Astrocyte (in vitro differentiated cells and primary cell): ENCODE results near the gene CYP2E1. TPM values are rescaled to one million over a fixed set of nuclear protein-coding genes. Genes with fewer than 3 reads are reported as not detected.

Experiments
- DNase-seq: peaks from one replicate; pipeline ENCODE4 v3.0.0-alpha.2; 2010; ENCODE audit warnings: low read depth
- FAIRE-seq: peaks from 2 replicates; lab custom pipeline; 2011; peaks lifted over from hg19 to GRCh38; lab: Jason Lieb, UNC
- H2AFZ ChIP-seq: 2 replicates; pipeline ENCODE4 v1.6.0; 2012; ENCODE audit warnings: low read depth, low read length, inconsistent platforms
- H3K27ac ChIP-seq: 2 replicates; pipeline ENCODE4 v1.5.1; 2011; ENCODE audit warnings: low read depth, low read length, inconsistent platforms
- H3K27me3 ChIP-seq: 2 replicates; pipeline ENCODE4 v1.6.0; 2011; ENCODE audit warnings: low read length, inconsistent platforms; ENCODE audit not compliant: insufficient read depth
- H3K36me3 ChIP-seq: 2 replicates; pipeline ENCODE4 v1.5.1; 2011; ENCODE audit warnings: low read length, inconsistent platforms; ENCODE audit not compliant: insufficient read depth
- H3K4me1 ChIP-seq: 2 replicates; pipeline ENCODE4 v1.5.1; 2011; ENCODE audit warnings: low read length, inconsistent platforms; ENCODE audit not compliant: insufficient read depth
- H3K4me2 ChIP-seq: 2 replicates; pipeline ENCODE4 v1.6.0; 2012; ENCODE audit warnings: low read length, inconsistent platforms
- H3K4me3 ChIP-seq: 2 replicates; pipeline ENCODE4 v1.5.1; 2011; ENCODE audit warnings: low read depth, mild to moderate bottlenecking, low read length, inconsistent platforms; ENCODE audit not compliant: insufficient read depth
- H3K79me2 ChIP-seq: 2 replicates; pipeline ENCODE4 v1.6.0; 2012; ENCODE audit warnings: mild to moderate bottlenecking, low read length, inconsistent platforms; ENCODE audit not compliant: insufficient read depth
- H3K9ac ChIP-seq: 2 replicates; pipeline ENCODE4 v1.6.0; 2012; ENCODE audit warnings: mild to moderate bottlenecking, low read length, inconsistent platforms
- H3K9me3 ChIP-seq: 2 replicates; pipeline ENCODE4 v1.5.1; 2012; ENCODE audit warnings: low read depth, mild to moderate bottlenecking, low read length, inconsistent platforms; ENCODE audit not compliant: insufficient read depth
- H4K20me1 ChIP-seq: 2 replicates; pipeline ENCODE4 v1.6.0; 2012; ENCODE audit warnings: low read length, inconsistent platforms; ENCODE audit not compliant: insufficient read depth
- H3K27ac Mint-ChIP-seq: one replicate; pipeline ENCODE4 v1.8.0; 2021; ENCODE audit warnings: mild to moderate bottlenecking, mixed read lengths; ENCODE audit not compliant: unreplicated experiment
- H3K27me3 Mint-ChIP-seq: one replicate; pipeline ENCODE4 v1.8.0; 2021; ENCODE audit warnings: low read depth, mixed read lengths; ENCODE audit not compliant: unreplicated experiment
- H3K36me3 Mint-ChIP-seq: one replicate; pipeline ENCODE4 v1.8.0; 2021; ENCODE audit warnings: low read depth, mixed read lengths; ENCODE audit not compliant: unreplicated experiment
- H3K4me1 Mint-ChIP-seq: one replicate; pipeline ENCODE4 v1.8.0; 2021; ENCODE audit warnings: low read depth, mixed read lengths; ENCODE audit not compliant: unreplicated experiment
- H3K4me3 Mint-ChIP-seq: one replicate; pipeline ENCODE4 v1.8.0; 2021; ENCODE audit warnings: mild to moderate bottlenecking, moderate library complexity, mixed read lengths; ENCODE audit not compliant: unreplicated experiment
- H3K9me3 Mint-ChIP-seq: one replicate; pipeline ENCODE4 v1.8.0; 2021; ENCODE audit warnings: mild to moderate bottlenecking, mixed read lengths; ENCODE audit not compliant: unreplicated experiment
- CTCF ChIP-seq: IDR thresholded peaks from 2 replicates; pipeline ENCODE4 v1.5.1; 2011; ENCODE audit warnings: low read depth, mild to moderate bottlenecking, inconsistent platforms, low read length, moderate library complexity; ENCODE audit not compliant: insufficient read depth
- EZH2 ChIP-seq: IDR thresholded peaks from 2 replicates; pipeline ENCODE4 v1.6.1; 2012; ENCODE audit warnings: mild to moderate bottlenecking, low read length, inconsistent platforms; ENCODE audit not compliant: insufficient read depth
- total RNA-seq: library from RNA; stranded (reverse); gene quantifications from 2 replicates; pipeline ENCODE4 v1.2.1, GENCODE V29; 2021

Gene CYP2E1
- total RNA-seq, 1 donor from 2014 or later, result 2.2 TPM

- Histone ChIP-seq H3K9ac (no peak overlapping the region), H3K36me3 (no peaks in the 10 kb centered on the region), H3K4me2 (no peak overlapping the region), H3K79me2 (no peaks in the 10 kb centered on the region), H3K4me1 (no peaks in the 10 kb centered on the region), H4K20me1 (no peaks in the 10 kb centered on the region), H3K27ac (no peak overlapping the region), H3K4me3 (no peak overlapping the region), H2AFZ (no peak overlapping the region), H3K27me3 (no peaks in the 10 kb centered on the region), H3K9me3 (peaks cover 7% of the 10 kb centered on the region)
- DNase-seq (no peak), FAIRE-seq (no peak)
- no peaks in the 10 kb centered on the region for H3K36me3 Mint-ChIP-seq
- peaks cover 8% of the 10 kb centered on the region for H3K9me3 Mint-ChIP-seq
- H3K27me3 Mint-ChIP-seq, result peaks cover 13% of the 10 kb centered on the region
- no peaks in the 10 kb centered on the region for H3K4me1 Mint-ChIP-seq
- no peak overlapping the region for H3K27ac Mint-ChIP-seq
- H3K4me3 Mint-ChIP-seq, result no peak overlapping the region
- TF ChIP-seq EZH2 (no peak), CTCF (no peak)
These were observed 17.3 kb downstream of the CYP2E1 start for GRCh38 chr10:133544506-133544905.

- TF ChIP-seq CTCF (no peak), EZH2 (no peak)
- H3K9me3 ChIP-seq, result no peaks in the 10 kb centered on the region
- Mint-ChIP-seq H3K9me3 (peaks cover 5% of the 10 kb centered on the region), H3K27me3 (peaks cover 18% of the 10 kb centered on the region), H3K27ac (no peak overlapping the region), H3K36me3 (no peaks in the 10 kb centered on the region), H3K4me1 (no peaks in the 10 kb centered on the region), H3K4me3 (no peak overlapping the region)
- no peaks in the 10 kb centered on the region for H3K4me1 ChIP-seq
- no peak overlapping the region for H3K4me2 ChIP-seq
- no peak overlapping the region for H2AFZ ChIP-seq
- DNase-seq (no peak), FAIRE-seq (no peak)
- no peak overlapping the region for H3K9ac ChIP-seq
- H4K20me1 ChIP-seq, result no peaks in the 10 kb centered on the region
- H3K27me3 ChIP-seq, result no peaks in the 10 kb centered on the region
- H3K36me3 ChIP-seq, result no peaks in the 10 kb centered on the region
- no peak overlapping the region for H3K4me3 ChIP-seq
- H3K27ac ChIP-seq, result no peak overlapping the region
- no peaks in the 10 kb centered on the region for H3K79me2 ChIP-seq
These were observed 27.4 kb downstream of the CYP2E1 start for GRCh38 chr10:133554600-133554999.

GRCh38 chr10:133555521-133555920 lies 28.4 kb downstream of the CYP2E1 start:
- Mint-ChIP-seq H3K4me1 (no peaks in the 10 kb centered on the region), H3K27ac (no peak overlapping the region), H3K36me3 (no peaks in the 10 kb centered on the region), H3K27me3 (peaks cover 16% of the 10 kb centered on the region), H3K4me3 (no peak overlapping the region), H3K9me3 (peaks cover 5% of the 10 kb centered on the region)
- no peak for DNase-seq
- Histone ChIP-seq H4K20me1 (no peaks in the 10 kb centered on the region), H3K9ac (no peak overlapping the region), H3K4me1 (no peaks in the 10 kb centered on the region), H3K36me3 (no peaks in the 10 kb centered on the region), H3K4me2 (no peak overlapping the region), H3K79me2 (no peaks in the 10 kb centered on the region), H3K27me3 (no peaks in the 10 kb centered on the region), H3K9me3 (no peaks in the 10 kb centered on the region), H2AFZ (no peak overlapping the region), H3K27ac (no peak overlapping the region), H3K4me3 (no peak overlapping the region)
- no peak for FAIRE-seq
- no peak for TF ChIP-seq CTCF
- TF ChIP-seq EZH2, result no peak
